SK-N-SH treated with all-trans-retinoic acid at 6 μM for 48 hours (cell line): ENCODE measurements around the gene RAB3GAP2.
"Not testable (repeated sequence)": the region's sequence is repeated elsewhere in the genome, so short reads cannot be mapped to it uniquely, and the experiment has no call there.

Experiments used
- ATAC-seq: fragments of 200-7000 bp; cut with Tn5 transposase; 3 replicates; pipeline ENCODE4 v1.9.1; 2020; ENCODE audit warnings: mild to moderate bottlenecking, moderate library complexity
- ARNTL ChIP-seq: fragments of 450-650 bp; formaldehyde crosslinking; IDR thresholded peaks from 2 replicates; pipeline ENCODE4 v1.5.0; 2020; ENCODE audit warnings: low read depth, mild to moderate bottlenecking, moderate library complexity, borderline replicate concordance
- BACH2 ChIP-seq: fragments of 250-450 bp; sonication (Bioruptor Pico); IDR thresholded peaks from 2 replicates; pipeline ENCODE4 v1.9.0; 2021; ENCODE audit warnings: mild to moderate bottlenecking, borderline replicate concordance
- CREB5 ChIP-seq: fragments of 250-450 bp; sonication (Bioruptor Pico); IDR thresholded peaks from 2 replicates; pipeline ENCODE4 v1.5.1; 2020; ENCODE audit warnings: low read depth, mild to moderate bottlenecking, moderate library complexity
- CSDC2 ChIP-seq: fragments of 250-450 bp; sonication (Bioruptor Pico); IDR thresholded peaks from 2 replicates; pipeline ENCODE4 v1.5.0; 2020; ENCODE audit warnings: mild to moderate bottlenecking, moderate library complexity
- CSRNP3 ChIP-seq: fragments of 250-450 bp; sonication (Bioruptor Pico); IDR thresholded peaks from 2 replicates; pipeline ENCODE4 v1.5.1; 2021; ENCODE audit warnings: mild to moderate bottlenecking, moderate library complexity
- ESRRG ChIP-seq: fragments of 250-450 bp; sonication (Bioruptor Pico); IDR thresholded peaks from 2 replicates; pipeline ENCODE4 v1.6.1; 2021; ENCODE audit warnings: mild to moderate bottlenecking
- GLIS3 ChIP-seq: fragments of 250-450 bp; sonication (Bioruptor Pico); IDR thresholded peaks from 2 replicates; pipeline ENCODE4 v1.5.0; 2020; ENCODE audit warnings: mild to moderate bottlenecking, moderate library complexity
- ISL1 ChIP-seq: fragments of 250-450 bp; sonication (Bioruptor Pico); IDR thresholded peaks from 2 replicates; pipeline ENCODE4 v2.1.2; 2022; ENCODE audit warnings: mild to moderate bottlenecking, moderate library complexity
- OSR1 ChIP-seq: fragments of 250-450 bp; sonication (Bioruptor Pico); IDR thresholded peaks from 2 replicates; pipeline ENCODE4 v1.8.0; 2022; ENCODE audit warnings: moderate library complexity, mild to moderate bottlenecking, inconsistent platforms
- PPARA ChIP-seq: fragments of 250-450 bp; sonication (Bioruptor Pico); IDR thresholded peaks from 2 replicates; pipeline ENCODE4 v1.5.0; 2020; ENCODE audit warnings: mild to moderate bottlenecking, borderline replicate concordance
- RARB ChIP-seq: fragments of 250-450 bp; sonication (Bioruptor Pico); IDR thresholded peaks from 2 replicates; pipeline ENCODE4 v1.8.0; 2021; ENCODE audit warnings: mild to moderate bottlenecking, moderate library complexity
- SNAI2 ChIP-seq: fragments of 250-450 bp; sonication (Bioruptor Pico); IDR thresholded peaks from 2 replicates; pipeline ENCODE4 v1.5.0; 2020; ENCODE audit warnings: mild to moderate bottlenecking, moderate library complexity
- TCF4 ChIP-seq: fragments of 250-450 bp; sonication (Bioruptor Pico); IDR thresholded peaks from 2 replicates; pipeline ENCODE4 v1.8.0; 2021; ENCODE audit warnings: mild to moderate bottlenecking, moderate library complexity, borderline replicate concordance
- TOX ChIP-seq: fragments of 250-450 bp; sonication (Bioruptor Pico); IDR thresholded peaks from 2 replicates; pipeline ENCODE4 v1.8.0; 2021; ENCODE audit warnings: mild to moderate bottlenecking, moderate library complexity, borderline replicate concordance
- TSHZ2 ChIP-seq: fragments of 250-450 bp; sonication (Bioruptor Pico); IDR thresholded peaks from 2 replicates; pipeline ENCODE4 v1.5.0; 2020; ENCODE audit warnings: mild to moderate bottlenecking, moderate library complexity
- ZC3H10 ChIP-seq: fragments of 250-450 bp; sonication (Bioruptor Pico); IDR thresholded peaks from 2 replicates; pipeline ENCODE4 v1.5.1; 2021; ENCODE audit warnings: mild to moderate bottlenecking, moderate library complexity
- ZFP30 ChIP-seq: fragments of 450-650 bp; formaldehyde crosslinking; IDR thresholded peaks from 2 replicates; pipeline ENCODE4 v1.5.0; 2022; ENCODE audit warnings: mild to moderate bottlenecking, moderate library complexity
- ZNF565 ChIP-seq: fragments of 450-650 bp; formaldehyde crosslinking; conservative IDR thresholded peaks from 2 replicates; pipeline ENCODE4 v1.5.0; 2020; ENCODE audit warnings: low read depth, mild to moderate bottlenecking, moderate library complexity
- ZNF70 ChIP-seq: fragments of 450-650 bp; formaldehyde crosslinking; IDR thresholded peaks from 2 replicates; pipeline ENCODE4 v1.5.0; 2020; ENCODE audit warnings: mild to moderate bottlenecking, moderate library complexity
- ZNF8 ChIP-seq: fragments of 450-650 bp; formaldehyde crosslinking; IDR thresholded peaks from 2 replicates; pipeline ENCODE4 v1.5.0; 2020; ENCODE audit warnings: mild to moderate bottlenecking, moderate library complexity
- TF ChIP-seq, protein P1 (sequence below): fragments of 250-450 bp; sonication (Bioruptor Pico); IDR thresholded peaks from 2 replicates; pipeline ENCODE4 v1.8.0; 2020; ENCODE audit warnings: mild to moderate bottlenecking, moderate library complexity, borderline replicate concordance
- TF ChIP-seq, protein P2 (sequence below): fragments of 250-450 bp; sonication (Bioruptor Pico); IDR thresholded peaks from 2 replicates; pipeline ENCODE4 v1.8.0; 2021; ENCODE audit warnings: low read depth, mild to moderate bottlenecking, moderate library complexity, borderline replicate concordance

Gene RAB3GAP2

DNA sequence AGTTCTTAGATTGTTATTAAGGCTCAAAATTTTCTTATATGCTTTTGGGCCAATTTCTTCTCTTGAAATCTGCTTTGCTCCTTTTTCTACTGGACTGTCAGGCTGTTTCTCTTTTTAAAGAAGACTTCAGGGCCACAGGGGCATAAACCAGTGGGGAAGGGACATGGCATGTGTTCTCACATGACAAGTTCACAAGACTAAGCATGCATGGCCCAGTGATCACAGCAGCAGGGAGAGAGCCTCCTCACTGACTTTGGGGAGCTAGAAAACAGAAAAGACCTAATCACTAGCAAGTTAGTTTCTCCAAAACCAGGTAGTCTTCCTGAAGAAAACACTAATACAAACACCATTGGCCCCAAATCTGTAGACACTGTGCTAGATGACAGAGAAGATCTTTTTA, 64.8 kb downstream of the RAB3GAP2 start (continued):
- no peak for TF ChIP-seq CSRNP3
- TF ChIP-seq PPARA (CRISPR knock-in tag), result no peak
- no peak for TF ChIP-seq ESRRG (CRISPR knock-in tag)
- no peak for TF ChIP-seq ZNF565 (CRISPR knock-in tag)
- TF ChIP-seq ZC3H10 (CRISPR knock-in tag), result no peak
- TF ChIP-seq, protein P1, sequence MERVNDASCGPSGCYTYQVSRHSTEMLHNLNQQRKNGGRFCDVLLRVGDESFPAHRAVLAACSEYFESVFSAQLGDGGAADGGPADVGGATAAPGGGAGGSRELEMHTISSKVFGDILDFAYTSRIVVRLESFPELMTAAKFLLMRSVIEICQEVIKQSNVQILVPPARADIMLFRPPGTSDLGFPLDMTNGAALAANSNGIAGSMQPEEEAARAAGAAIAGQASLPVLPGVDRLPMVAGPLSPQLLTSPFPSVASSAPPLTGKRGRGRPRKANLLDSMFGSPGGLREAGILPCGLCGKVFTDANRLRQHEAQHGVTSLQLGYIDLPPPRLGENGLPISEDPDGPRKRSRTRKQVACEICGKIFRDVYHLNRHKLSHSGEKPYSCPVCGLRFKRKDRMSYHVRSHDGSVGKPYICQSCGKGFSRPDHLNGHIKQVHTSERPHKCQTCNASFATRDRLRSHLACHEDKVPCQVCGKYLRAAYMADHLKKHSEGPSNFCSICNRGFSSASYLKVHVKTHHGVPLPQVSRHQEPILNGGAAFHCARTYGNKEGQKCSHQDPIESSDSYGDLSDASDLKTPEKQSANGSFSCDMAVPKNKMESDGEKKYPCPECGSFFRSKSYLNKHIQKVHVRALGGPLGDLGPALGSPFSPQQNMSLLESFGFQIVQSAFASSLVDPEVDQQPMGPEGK, result no peak
- no peak for TF ChIP-seq SNAI2
- TF ChIP-seq ARNTL (CRISPR knock-in tag), result no peak
- no peak for TF ChIP-seq CSDC2
- TF ChIP-seq ZNF8 (CRISPR knock-in tag), result no peak
- TF ChIP-seq RARB, result no peak
- no peak for TF ChIP-seq GLIS3 (CRISPR knock-in tag)

GRCh38 chr1:220204758-220205157, 67.5 kb downstream of the RAB3GAP2 start:
- ATAC-seq, result not testable (repeated sequence)

DNA sequence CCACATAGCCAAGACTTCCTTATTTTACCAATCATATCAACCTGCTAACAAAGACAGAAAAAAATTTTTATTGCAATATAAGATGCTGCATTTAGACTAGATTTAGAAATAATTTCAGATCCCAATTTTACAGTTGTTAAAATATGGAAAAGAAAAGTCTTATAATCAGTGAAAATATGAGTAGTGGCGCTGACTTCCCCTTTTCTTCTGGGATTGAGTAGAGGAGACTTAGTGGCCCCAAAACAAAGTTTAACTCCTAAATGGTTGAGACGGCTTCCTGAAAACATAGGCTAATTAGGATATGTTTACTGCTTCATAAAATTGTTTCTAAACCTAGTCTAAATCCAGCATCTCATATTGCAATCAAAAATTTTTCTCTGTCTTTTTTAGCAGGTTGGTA, 68.4 kb downstream of the RAB3GAP2 start:
- TF ChIP-seq ZNF70, result no peak
- no peak for TF ChIP-seq CSDC2
- TF ChIP-seq, protein P1, result no peak
- no peak for TF ChIP-seq GLIS3 (CRISPR knock-in tag)
- TF ChIP-seq ISL1 (CRISPR knock-in tag), result no peak
- no peak for TF ChIP-seq CSRNP3
- TF ChIP-seq TCF4 (CRISPR knock-in tag), result no peak
- no peak for TF ChIP-seq BACH2
- TF ChIP-seq OSR1 (CRISPR knock-in tag), result no peak
- TF ChIP-seq, protein P2, sequence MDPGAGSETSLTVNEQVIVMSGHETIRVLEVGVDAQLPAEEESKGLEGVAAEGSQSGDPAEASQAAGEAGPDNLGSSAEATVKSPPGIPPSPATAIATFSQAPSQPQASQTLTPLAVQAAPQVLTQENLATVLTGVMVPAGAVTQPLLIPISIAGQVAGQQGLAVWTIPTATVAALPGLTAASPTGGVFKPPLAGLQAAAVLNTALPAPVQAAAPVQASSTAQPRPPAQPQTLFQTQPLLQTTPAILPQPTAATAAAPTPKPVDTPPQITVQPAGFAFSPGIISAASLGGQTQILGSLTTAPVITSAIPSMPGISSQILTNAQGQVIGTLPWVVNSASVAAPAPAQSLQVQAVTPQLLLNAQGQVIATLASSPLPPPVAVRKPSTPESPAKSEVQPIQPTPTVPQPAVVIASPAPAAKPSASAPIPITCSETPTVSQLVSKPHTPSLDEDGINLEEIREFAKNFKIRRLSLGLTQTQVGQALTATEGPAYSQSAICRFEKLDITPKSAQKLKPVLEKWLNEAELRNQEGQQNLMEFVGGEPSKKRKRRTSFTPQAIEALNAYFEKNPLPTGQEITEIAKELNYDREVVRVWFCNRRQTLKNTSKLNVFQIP (CRISPR knock-in tag), result no peak
- TF ChIP-seq TOX (CRISPR knock-in tag), result no peak
- TF ChIP-seq ZFP30 (CRISPR knock-in tag), result no peak
- no peak for TF ChIP-seq ZNF8 (CRISPR knock-in tag)
- TF ChIP-seq CREB5 (CRISPR knock-in tag), result no peak
- TF ChIP-seq SNAI2, result no peak
- TF ChIP-seq ARNTL (CRISPR knock-in tag), result no peak
- TF ChIP-seq TSHZ2 (CRISPR knock-in tag), result no peak
- TF ChIP-seq PPARA (CRISPR knock-in tag), result no peak
- no peak for ATAC-seq
